ENCODE data around the gene PDGFA. TPM values are rescaled to one million over a fixed set of nuclear protein-coding genes. Genes with fewer than 3 reads are reported as not detected.

The PDGFA gene
- total RNA-seq, 2 experiments from 2014 or later, result not detected

GRCh38 chr7:467393-467828, 52.2 kb downstream of the PDGFA start:
- POLR2A ChIA-PET, result no interaction called here
- H3K4me2 ChIP-seq (ENCODE audit: low read length), result no peak overlapping the region
- H3K4me3 ChIP-seq (ENCODE audit: low read depth, low read length, poor library complexity, severe bottlenecking), result no peak overlapping the region
- no peaks in the 10 kb centered on the region for H3K9me2 ChIP-seq (ENCODE audit: insufficient read depth, low read length)
- CTCF ChIA-PET (ENCODE audit: unreplicated experiment), result no interaction called here
- H2AFZ ChIP-seq (ENCODE audit: low read length), result no peak overlapping the region
- H4K20me1 ChIP-seq (ENCODE audit: insufficient read depth, low read length), result no peaks in the 10 kb centered on the region
- no peaks in the 10 kb centered on the region for H3K9me3 ChIP-seq (ENCODE audit: low read length)
- H3K4me1 ChIP-seq (ENCODE audit: insufficient read depth, low read length, poor library complexity, severe bottlenecking), result no peaks in the 10 kb centered on the region
- no peak for DNase-seq (ENCODE audit: low spot score)
- no TSS peak for BruUV-seq (replicated peaks)
- H3K27ac ChIP-seq (ENCODE audit: low read depth, low read length, poor library complexity, severe bottlenecking), result no peak overlapping the region
- intact Hi-C loops (cut with micrococcal nuclease; ENCODE audit: unreplicated experiment), result no loop called here
- no peaks in the 10 kb centered on the region for H3K36me3 ChIP-seq (ENCODE audit: insufficient read depth, low read length)
- no peak for TF ChIP-seq CTCF (conservative IDR thresholded peaks at IDR 0.05; ENCODE audit: low read length)
- no peaks in the 10 kb centered on the region for H3K79me2 ChIP-seq (ENCODE audit: insufficient read depth, low read depth, low read length)

GRCh38 chr7:466465-467191, 53.0 kb downstream of the PDGFA start:
- Histone ChIP-seq H3K4me1 (ENCODE audit: insufficient read depth, low read length, poor library complexity, severe bottlenecking) (no peaks in the 10 kb centered on the region), H3K4me2 (ENCODE audit: low read length) (no peak overlapping the region), H3K79me2 (ENCODE audit: insufficient read depth, low read depth, low read length) (no peaks in the 10 kb centered on the region), H3K9me2 (ENCODE audit: insufficient read depth, low read length) (no peaks in the 10 kb centered on the region), H3K27ac (ENCODE audit: low read depth, low read length, poor library complexity, severe bottlenecking) (no peak overlapping the region), H2AFZ (ENCODE audit: low read length) (no peak overlapping the region), H3K9me3 (ENCODE audit: low read length) (no peaks in the 10 kb centered on the region), H3K4me3 (ENCODE audit: low read depth, low read length, poor library complexity, severe bottlenecking) (no peak overlapping the region), H3K36me3 (ENCODE audit: insufficient read depth, low read length) (no peaks in the 10 kb centered on the region), H4K20me1 (ENCODE audit: insufficient read depth, low read length) (no peaks in the 10 kb centered on the region)
- BruUV-seq (replicated peaks), result no TSS peak
- no peak for DNase-seq (ENCODE audit: low spot score)
- intact Hi-C loops (cut with micrococcal nuclease; ENCODE audit: unreplicated experiment), result no loop called here
- TF ChIP-seq CTCF (conservative IDR thresholded peaks at IDR 0.05; ENCODE audit: low read length), result no peak
- no peak for TF ChIP-seq EZH2phosphoT487 (IDR thresholded peaks at IDR 0.05; ENCODE audit: borderline replicate concordance, low read depth, low read length)
- CTCF ChIA-PET (ENCODE audit: unreplicated experiment), result no interaction called here
- POLR2A ChIA-PET, result no interaction called here

- no peaks in the 10 kb centered on the region for H3K9me3 ChIP-seq (ENCODE audit: low read length)
- no peak overlapping the region for H3K4me2 ChIP-seq (ENCODE audit: low read length)
- intact Hi-C loops (cut with micrococcal nuclease; ENCODE audit: unreplicated experiment), result no loop called here
- H2AFZ ChIP-seq (ENCODE audit: low read length), result no peak overlapping the region
- no peak overlapping the region for H3K4me3 ChIP-seq (ENCODE audit: low read depth, low read length, poor library complexity, severe bottlenecking)
- no peaks in the 10 kb centered on the region for H3K4me1 ChIP-seq (ENCODE audit: insufficient read depth, low read length, poor library complexity, severe bottlenecking)
- no peak for DNase-seq (ENCODE audit: low spot score)
- no TSS peak for BruUV-seq (replicated peaks)
- CTCF ChIA-PET (ENCODE audit: unreplicated experiment), result no interaction called here
- no peaks in the 10 kb centered on the region for H3K9me2 ChIP-seq (ENCODE audit: insufficient read depth, low read length)
- TF ChIP-seq CTCF (conservative IDR thresholded peaks at IDR 0.05; ENCODE audit: low read length), result no peak
- no peak for TF ChIP-seq EZH2phosphoT487 (IDR thresholded peaks at IDR 0.05; ENCODE audit: borderline replicate concordance, low read depth, low read length)
- no peak overlapping the region for H3K27ac ChIP-seq (ENCODE audit: low read depth, low read length, poor library complexity, severe bottlenecking)
- no peaks in the 10 kb centered on the region for H3K36me3 ChIP-seq (ENCODE audit: insufficient read depth, low read length)
- POLR2A ChIA-PET, result no interaction called here
- no peaks in the 10 kb centered on the region for H3K79me2 ChIP-seq (ENCODE audit: insufficient read depth, low read depth, low read length)
- no peaks in the 10 kb centered on the region for H4K20me1 ChIP-seq (ENCODE audit: insufficient read depth, low read length)
These were observed 53.8 kb downstream of the PDGFA start for GRCh38 chr7:465710-466400.
